Measurements from ENCODE around the gene ROBO1. TPM values are rescaled to one million over a fixed set of nuclear protein-coding genes. Genes with fewer than 3 reads are reported as not detected.

ROBO1 gene
- total and polyA plus RNA-seq, 2 of the 13 experiments (the other 11 are each of a cell fraction or from before 2014, with no cell fraction given): 52.2 to 71.0 TPM

GRCh38 chr3:79019137-79019923 lies 748.5 kb downstream of the ROBO1 start (continued):
- TF ChIP-seq HDAC6 (IDR thresholded peaks at IDR 0.05; ENCODE audit: low read depth, low read length) (no peak), DNMT3B (CRISPR knock-in tag; conservative IDR thresholded peaks at IDR 0.05) (peak; percentile 50; the same call in 1 of the 2 replicates), FOXK2 (IDR thresholded peaks at IDR 0.05) (peak; percentile 96), MED1 (CRISPR knock-in tag; IDR thresholded peaks at IDR 0.05) (peak; percentile 44; the same call in 1 of the 2 replicates), IRX3 (CRISPR knock-in tag; IDR thresholded peaks at IDR 0.05; ENCODE audit: borderline replicate concordance, low read depth) (no peak), ZNF335 (CRISPR knock-in tag; IDR thresholded peaks at IDR 0.05) (peak; percentile 62; the same call in 1 of the 2 replicates), ZNF274 (CRISPR knock-in tag; IDR thresholded peaks at IDR 0.05) (peak; percentile 68; the same call in 1 of the 2 replicates), ZNF576 (CRISPR knock-in tag; IDR thresholded peaks at IDR 0.05) (no peak), ZNF318 (CRISPR knock-in tag; IDR thresholded peaks at IDR 0.05) (no peak), XRCC5 (optimal IDR thresholded peaks at IDR 0.05; ENCODE audit: low read length) (no peak), ZNF143 (CRISPR knock-in tag; IDR thresholded peaks at IDR 0.05) (no peak; the same call in 1 of the 2 replicates), LRRFIP1 (CRISPR knock-in tag; conservative IDR thresholded peaks at IDR 0.05) (no peak), NCOA1 (CRISPR knock-in tag; IDR thresholded peaks at IDR 0.05) (no peak), MIXL1 (CRISPR knock-in tag; IDR thresholded peaks at IDR 0.05) (no peak), ZNF512 (CRISPR knock-in tag; IDR thresholded peaks at IDR 0.05) (no peak), NFKBIZ (CRISPR knock-in tag; IDR thresholded peaks at IDR 0.05) (0 out of 2 replicates have a peak, but pooled peaks have one; percentile 20), ASH2L (IDR thresholded peaks at IDR 0.05; ENCODE audit: insufficient read length, low read depth, low read length) (peak; percentile 87)
